MM.1S (cell line): ENCODE data around the gene SLC24A3.

Source experiments
- DNase-seq: peaks from one replicate; pipeline ENCODE4 v3.0.0-alpha.2; 2015
- H2AFZ ChIP-seq: fragments of 300-600 bp; sonication (generic); 2 replicates; pipeline ENCODE4 v1.6.0; 2016; ENCODE audit warnings: antibody characterized with exemption, low read length
- H3F3A ChIP-seq: fragments of 300-600 bp; sonication (generic); 2 replicates; pipeline ENCODE4 v1.6.1; 2016; ENCODE audit warnings: mild to moderate bottlenecking, antibody characterized with exemption, low read length, moderate library complexity, mixed read lengths; ENCODE audit not compliant: insufficient read depth
- H3K27ac ChIP-seq: fragments of 300-600 bp; sonication (generic); 2 replicates; pipeline ENCODE4 v1.5.1; 2016; ENCODE audit warnings: mild to moderate bottlenecking, low read length
- H3K27me3 ChIP-seq: fragments of 300-600 bp; sonication (generic); replicated peaks from 2 replicates; pipeline ENCODE4 v1.6.0; 2016; ENCODE audit warnings: low read length; ENCODE audit not compliant: insufficient read depth
- H3K36me3 ChIP-seq: fragments of 300-600 bp; sonication (generic); replicated peaks from 2 replicates; pipeline ENCODE4 v1.6.1; 2016; ENCODE audit warnings: mild to moderate bottlenecking, low read length, mixed read lengths; ENCODE audit not compliant: insufficient read depth
- H3K4me1 ChIP-seq: fragments of 300-600 bp; sonication (generic); 2 replicates; pipeline ENCODE4 v1.6.1; 2016; ENCODE audit warnings: low read length, mixed read lengths
- H3K4me2 ChIP-seq: fragments of 300-600 bp; sonication (generic); 2 replicates; pipeline ENCODE4 v1.6.0; 2016; ENCODE audit warnings: low read depth, low read length
- H3K4me3 ChIP-seq: fragments of 300-600 bp; sonication (generic); 2 replicates; pipeline ENCODE4 v1.5.1; 2016; ENCODE audit warnings: low read length, mixed read lengths
- H3K79me2 ChIP-seq: fragments of 300-600 bp; sonication (generic); 2 replicates; pipeline ENCODE4 v1.6.1; 2016; ENCODE audit warnings: mixed run types, low read length, mixed read lengths
- H3K9ac ChIP-seq: fragments of 300-600 bp; sonication (generic); 2 replicates; pipeline ENCODE4 v1.6.1; 2016; ENCODE audit warnings: low read length, mixed read lengths
- H3K9me2 ChIP-seq: fragments of 300-600 bp; sonication (generic); replicated peaks from 2 replicates; pipeline ENCODE4 v1.6.1; 2016; ENCODE audit warnings: mild to moderate bottlenecking, low read length, mixed read lengths; ENCODE audit not compliant: insufficient read depth
- H3K9me3 ChIP-seq: fragments of 300-600 bp; sonication (generic); replicated peaks from 2 replicates; pipeline ENCODE4 v1.6.1; 2016; ENCODE audit warnings: mild to moderate bottlenecking, low read length, mixed read lengths; ENCODE audit not compliant: insufficient read depth
- H4K20me1 ChIP-seq: fragments of 300-600 bp; sonication (generic); 2 replicates; pipeline ENCODE4 v1.6.1; 2016; ENCODE audit warnings: mild to moderate bottlenecking, low read length, moderate library complexity, mixed read lengths; ENCODE audit not compliant: insufficient read depth
- CTCF ChIP-seq: fragments of 300-600 bp; sonication (generic); IDR thresholded peaks from 2 replicates; pipeline ENCODE4 v1.5.1; 2016; ENCODE audit warnings: antibody characterized with exemption, low read length, mixed read lengths
- EZH2 ChIP-seq: fragments of 300-600 bp; sonication (generic); optimal IDR thresholded peaks from 2 replicates; pipeline ENCODE3; 2017; ENCODE audit warnings: low read depth, mild to moderate bottlenecking, antibody characterized with exemption, low read length, mixed read lengths
- EZH2phosphoT487 ChIP-seq: fragments of 300-600 bp; sonication (generic); IDR thresholded peaks from 2 replicates; pipeline ENCODE4 v1.6.1; 2018; ENCODE audit warnings: antibody characterized with exemption, low read length

SLC24A3 gene

GRCh38 chr20:19646963-19647362 lies 434.5 kb downstream of the SLC24A3 start:
- H3K4me1 ChIP-seq = peaks cover 12% of the 10 kb centered on the region; the same call in 1 of the 2 replicates
- TF ChIP-seq EZH2 = no peak
- no peak for TF ChIP-seq CTCF
- no peak for TF ChIP-seq EZH2phosphoT487
- H3K4me2 ChIP-seq = no peak overlapping the region
- no peak overlapping the region for H3K9ac ChIP-seq
- no peaks in the 10 kb centered on the region for H3F3A ChIP-seq
- no peak for DNase-seq
- H4K20me1 ChIP-seq = no peaks in the 10 kb centered on the region
- no peak overlapping the region for H2AFZ ChIP-seq
- H3K36me3 ChIP-seq = no peaks in the 10 kb centered on the region
- H3K4me3 ChIP-seq = no peak overlapping the region
- H3K79me2 ChIP-seq = no peaks in the 10 kb centered on the region
- no peak overlapping the region for H3K27ac ChIP-seq
- no peaks in the 10 kb centered on the region for H3K27me3 ChIP-seq
- H3K9me3 ChIP-seq = no peaks in the 10 kb centered on the region
- H3K9me2 ChIP-seq = no peaks in the 10 kb centered on the region

- Histone ChIP-seq H3K4me3 (no peak overlapping the region), H3K36me3 (no peaks in the 10 kb centered on the region), H3K4me1 (peaks cover 17% of the 10 kb centered on the region), H3K79me2 (no peaks in the 10 kb centered on the region), H3K9me2 (no peaks in the 10 kb centered on the region), H3F3A (no peaks in the 10 kb centered on the region), H4K20me1 (no peaks in the 10 kb centered on the region), H3K27me3 (no peaks in the 10 kb centered on the region), H3K27ac (no peak overlapping the region), H3K9me3 (no peaks in the 10 kb centered on the region), H2AFZ (no peak overlapping the region), H3K4me2 (no peak overlapping the region), H3K9ac (no peak overlapping the region)
- TF ChIP-seq EZH2 (no peak), CTCF (peak; percentile 12; the same call in 1 of the 2 replicates), EZH2phosphoT487 (no peak)
- DNase-seq = peak; percentile 40
These were observed 435.6 kb downstream of the SLC24A3 start for GRCh38 chr20:19648024-19648423.

GRCh38 chr20:19649041-19649440 lies 436.6 kb downstream of the SLC24A3 start:
- Histone ChIP-seq H3K4me3 (no peak overlapping the region), H3K4me2 (no peak overlapping the region), H3K9me2 (no peaks in the 10 kb centered on the region), H3K4me1 (peaks cover 16% of the 10 kb centered on the region), H3K27ac (no peak overlapping the region), H3K36me3 (no peaks in the 10 kb centered on the region), H2AFZ (no peak overlapping the region), H3K9ac (no peak overlapping the region), H3K79me2 (no peaks in the 10 kb centered on the region), H3K9me3 (no peaks in the 10 kb centered on the region), H3F3A (no peaks in the 10 kb centered on the region), H3K27me3 (no peaks in the 10 kb centered on the region), H4K20me1 (no peaks in the 10 kb centered on the region)
- TF ChIP-seq CTCF (no peak), EZH2phosphoT487 (no peak), EZH2 (no peak)
- DNase-seq = peak; percentile 9
